Prostate gland (tissue), 2 donors: Measurements from ENCODE around the gene DEK. TPM values are rescaled to one million over a fixed set of nuclear protein-coding genes. Genes with fewer than 3 reads are reported as not detected.
"Not testable (repeated sequence)": the region's sequence is repeated elsewhere in the genome, so short reads cannot be mapped to it uniquely, and the experiment has no call there.

Experiments
- DNase-seq: peaks from one replicate; pipeline ENCODE4 v3.0.0-alpha.2; 2019; ENCODE audit warnings: low spot score
- H3K27ac ChIP-seq, 2 donors: fragments of 200-600 bp; sonication (generic); 2 replicates each; pipeline ENCODE4 v1.5.1; 2017 to 2019
- H3K27me3 ChIP-seq: fragments of 200-600 bp; sonication (generic); replicated peaks from 2 replicates; pipeline ENCODE4 v1.5.1; 2019; ENCODE audit not compliant: insufficient read depth
- H3K36me3 ChIP-seq, 2 donors: fragments of 200-600 bp; sonication (generic); 1 replicate in 1 of 2; 2 replicates in 1 of 2; pipeline versions ENCODE4 v1.5.1 to v1.8.1; 2017 to 2019
- H3K4me1 ChIP-seq: fragments of 200-600 bp; sonication (generic); replicated peaks from 2 replicates; pipeline ENCODE4 v1.5.1; 2019
- H3K4me3 ChIP-seq, 2 donors: fragments of 200-600 bp; sonication (generic); 2 replicates each; pipeline ENCODE4 v1.5.1; 2017 to 2019
- H3K9me3 ChIP-seq: fragments of 200-600 bp; sonication (generic); 2 replicates; pipeline ENCODE4 v1.5.1; 2017
- CTCF ChIP-seq, 4 experiments: fragments of 200-600 bp in 2 of 4; fragments of 450-650 bp in 2 of 4; sonication (generic) in 2 of 4; IDR thresholded peaks; 1 replicate in 3 of 4; 2 replicates in 1 of 4; pipeline ENCODE4 v1.5.1; 2016 to 2019; ENCODE audit warnings: antibody characterized with exemption in 4 of 4, mild to moderate bottlenecking in 2 of 4, moderate library complexity in 2 of 4
- POLR2A ChIP-seq: fragments of 450-650 bp; IDR thresholded peaks from one replicate; pipeline ENCODE4 v1.6.1; 2016; ENCODE audit warnings: antibody characterized with exemption, mild to moderate bottlenecking
- POLR2AphosphoS5 ChIP-seq: sonication (generic); formaldehyde crosslinking; IDR thresholded peaks from one replicate; pipeline ENCODE4 v1.6.1; 2017; ENCODE audit warnings: antibody characterized with exemption
- WGBS: methylation state at CpG from one replicate; pipeline ENCODE4 v1.1.5; 2018; 5-methylcytosine and 5-hydroxymethylcytosine counted together
- intact Hi-C: fragments of 100-400 bp; cut with DNase I; formaldehyde crosslinking; loops from one replicate; pipeline ENCODE4 v1.14.2; 2022
- small RNA-seq, 2 donors: library from RNA; depleted of rRNA; stranded (forward); fragments of <200 nt; gene quantifications; one replicate each; pipeline ENCODE3, GENCODE V24; 2016
- total RNA-seq, 2 donors: library from RNA; depleted of rRNA; stranded (reverse); fragments of >200 nt; gene quantifications; one replicate each; pipeline ENCODE4 v1.1.0, GENCODE V29; 2016

The DEK gene
- total RNA-seq, 2 donors from 2014 or later: 74.1 to 133 TPM

GRCh38 chr6:18179770-18180356 lies 84.5 kb downstream of the DEK start:
- no peaks in the 10 kb centered on the region for H3K27me3 ChIP-seq
- H3K36me3 ChIP-seq: no peaks in the 10 kb centered on the region
- TF ChIP-seq POLR2AphosphoS5: no peak
- H3K4me3 ChIP-seq: no peak overlapping the region
- no peak overlapping the region for H3K27ac ChIP-seq
- intact Hi-C loops: no loop called here
- H3K9me3 ChIP-seq: no peaks in the 10 kb centered on the region
- WGBS: 90% methylated on average over 5 of the region's 5 CpGs
- DNase-seq: no peak
- no peaks in the 10 kb centered on the region for H3K4me1 ChIP-seq

GRCh38 chr6:18178960-18179615 lies 85.2 kb downstream of the DEK start:
- Histone ChIP-seq H3K9me3 (no peaks in the 10 kb centered on the region), H3K4me1 (no peaks in the 10 kb centered on the region), H3K36me3 (no peaks in the 10 kb centered on the region), H3K4me3 (no peak overlapping the region), H3K27me3 (no peaks in the 10 kb centered on the region), H3K27ac (no peak overlapping the region)
- TF ChIP-seq POLR2A (no peak), POLR2AphosphoS5 (no peak), CTCF (IDR thresholded peaks at IDR 0.05) (no peak)
- intact Hi-C loops: no loop called here
- DNase-seq: no peak
- 85% methylated on average over 3 of the region's 3 CpGs for WGBS

GRCh38 chr6:18177286-18177965 lies 86.9 kb downstream of the DEK start:
- Histone ChIP-seq H3K4me1 (no peaks in the 10 kb centered on the region), H3K27ac (no peak overlapping the region), H3K36me3 (no peaks in the 10 kb centered on the region), H3K4me3 (no peak overlapping the region), H3K27me3 (no peaks in the 10 kb centered on the region), H3K9me3 (no peaks in the 10 kb centered on the region)
- 84% methylated on average over 4 of the region's 4 CpGs for WGBS
- no peak for DNase-seq
- no peak for TF ChIP-seq CTCF (IDR thresholded peaks at IDR 0.05)
- no peak for TF ChIP-seq POLR2AphosphoS5
- TF ChIP-seq POLR2A: no peak
- intact Hi-C loops: no loop called here

- H3K27me3 ChIP-seq, H3K27ac ChIP-seq, H3K36me3 ChIP-seq, DNase-seq, H3K9me3 ChIP-seq, H3K4me3 ChIP-seq, intact Hi-C loops, H3K4me1 ChIP-seq: not testable (repeated sequence)
- 73% methylated on average over 4 of the region's 4 CpGs for WGBS
These were observed 88.1 kb downstream of the DEK start for GRCh38 chr6:18176198-18176597.

Small RNAs within 50 kb of the gene (small RNA-seq; reads per million reads assigned to genes)
- 0 reads per million in 2 donors for gene AL138825.1
- gene RF00019: 0 reads per million in 2 donors
- 0 reads per million in 2 donors for gene RNU6-263P

Other genes starting within 250 kb of the DEK start
- 1 to 10 TPM; 2.7 to 4.8 TPM for gene NHLRC1, start 141.9 kb downstream of the DEK start, total RNA-seq
- 10 to 100 TPM; 19.4 to 21.4 TPM for gene TPMT, start 109.5 kb downstream of the DEK start, total RNA-seq
- 10 to 100 TPM; 11.0 to 31.8 TPM for gene KDM1B, start 109.1 kb downstream of the DEK start, total RNA-seq
- gene RNF144B, start 122.8 kb upstream of the DEK start, total RNA-seq: 10 to 100 TPM; 25.3 to 50.8 TPM